Kidney epithelial cell (primary cell): ENCODE data around the gene TMEM240. TPM values are rescaled to one million over a fixed set of nuclear protein-coding genes. Genes with fewer than 3 reads are reported as not detected.

Experiments
- DNase-seq: peaks from one replicate; pipeline ENCODE4 v3.0.0-alpha.2; 2010; ENCODE audit warnings: low read depth
- H3K27me3 ChIP-seq: 2 replicates; pipeline ENCODE4 v1.6.0; 2011; ENCODE audit warnings: low read length; ENCODE audit not compliant: control insufficient read depth, insufficient read depth
- H3K36me3 ChIP-seq: 2 replicates; pipeline ENCODE4 v1.5.1; 2011; ENCODE audit warnings: low read length; ENCODE audit not compliant: control insufficient read depth, insufficient read depth
- H3K4me3 ChIP-seq: 2 replicates; pipeline ENCODE4 v1.5.1; 2011; ENCODE audit warnings: low read depth, mild to moderate bottlenecking, control low read depth, low read length
- CTCF ChIP-seq: IDR thresholded peaks from 2 replicates; pipeline ENCODE4 v1.5.1; 2011; ENCODE audit warnings: mild to moderate bottlenecking, moderate library complexity, low read length, control low read depth, inconsistent platforms; ENCODE audit not compliant: insufficient read depth, poor library complexity, severe bottlenecking
- total RNA-seq: library from RNA; depleted of rRNA; stranded (reverse); fragments of >200 nt; gene quantifications from 2 replicates; pipeline ENCODE4 v1.2.3, GENCODE V29; 2015

TMEM240 gene
- total RNA-seq, 1 donor from 2014 or later: 3.9 TPM

- TF ChIP-seq CTCF: no peak
- peak within 1 kb of the TSS; percentile 99 for H3K4me3 ChIP-seq
These were observed 34.5 kb upstream of the TMEM240 start, which contains the start of gene SSU72 for GRCh38 chr1:1574721-1575537. Gene SSU72 (minus strand): TSS chr1:1574863. CDS start chr1:1574557, 306 bp downstream.

GRCh38 chr1:1573843-1574720 is 33.7 kb upstream of the TMEM240 start:
- DNase-seq: no peak
- no peaks in the 10 kb centered on the region for H3K36me3 ChIP-seq
- peaks cover 12% of the 10 kb centered on the region for H3K27me3 ChIP-seq
- peak; percentile 35 for TF ChIP-seq CTCF
- peak overlapping the region; percentile 99 for H3K4me3 ChIP-seq

More at GRCh38 chr1:1574721-1575537, 34.5 kb upstream of the TMEM240 start, which contains the start of gene SSU72:
- DNase-seq: peak; percentile 50
- H3K27me3 ChIP-seq: peaks cover 12% of the 10 kb centered on the region
- H3K36me3 ChIP-seq: no peaks in the 10 kb centered on the region

GRCh38 chr1:1569341-1569740 is 28.9 kb upstream of the TMEM240 start:
- no peak for DNase-seq
- Histone ChIP-seq H3K4me3 (no peak overlapping the region), H3K27me3 (no peaks in the 10 kb centered on the region), H3K36me3 (no peaks in the 10 kb centered on the region)
- no peak for TF ChIP-seq CTCF

GRCh38 chr1:1567891-1568291 is 27.5 kb upstream of the TMEM240 start:
- DNase-seq: no peak
- Histone ChIP-seq H3K27me3 (no peaks in the 10 kb centered on the region), H3K36me3 (no peaks in the 10 kb centered on the region), H3K4me3 (no peak overlapping the region)
- TF ChIP-seq CTCF: no peak

GRCh38 chr1:1567152-1567875 is 26.9 kb upstream of the TMEM240 start:
- H3K27me3 ChIP-seq: no peaks in the 10 kb centered on the region
- no peak overlapping the region for H3K4me3 ChIP-seq
- TF ChIP-seq CTCF: no peak
- H3K36me3 ChIP-seq: no peaks in the 10 kb centered on the region
- DNase-seq: no peak
